Endothelial cell of umbilical vein (primary cell): ENCODE results near the gene PDGFRB. TPM values are rescaled to one million over a fixed set of nuclear protein-coding genes. Genes with fewer than 3 reads are reported as not detected.

Experiments used
- BruUV-seq: library from RNA; stranded (reverse); fragments of 400-500 nt; replicated peaks from 2 replicates; lab custom pipeline; 2021; lab: Mats Ljungman, UMichigan
- CTCF ChIA-PET: fragments of 300-600, 350-600 bp; sonication (Branson Sonifier 250); formaldehyde crosslinking; loops from one replicate; lab custom pipeline; 2021; ENCODE audit warnings: antibody characterized with exemption, inconsistent platforms; lab: Charles Lee
- POLR2A ChIA-PET: fragments of 300-600, 350-600 bp; sonication (Branson Sonifier 250); formaldehyde crosslinking; loops from one replicate; lab custom pipeline; 2021; ENCODE audit warnings: antibody characterized with exemption, inconsistent platforms; lab: Charles Lee
- DNase-seq: peaks from one replicate; pipeline ENCODE4 v3.0.0-alpha.2; 2011; ENCODE audit warnings: low read depth, low spot score
- FAIRE-seq: peaks from 2 replicates; lab custom pipeline; 2011; peaks lifted over from hg19 to GRCh38; lab: Jason Lieb, UNC
- H2AFZ ChIP-seq: 2 replicates; pipeline ENCODE4 v1.6.0; 2012; ENCODE audit warnings: low read depth, low read length, control low read depth, inconsistent platforms
- H3K27ac ChIP-seq: 2 replicates; pipeline ENCODE4 v1.5.1; 2011; ENCODE audit warnings: low read depth, mild to moderate bottlenecking, control low read depth, low read length, moderate library complexity; ENCODE audit not compliant: insufficient read depth
- H3K27me3 ChIP-seq, 2 experiments: 2 replicates each; pipeline versions ENCODE4 v1.6.0 to v1.6.1; 2011; ENCODE audit warnings: low read length in 2 of 2, mixed read lengths in 1 of 2; ENCODE audit not compliant: control insufficient read depth in 2 of 2, insufficient read depth in 2 of 2
- H3K36me3 ChIP-seq, 2 experiments: 2 replicates in 1 of 2; 3 replicates in 1 of 2; pipeline ENCODE4 v1.5.1; 2011; ENCODE audit warnings: low read length in 2 of 2, mild to moderate bottlenecking in 1 of 2, moderate library complexity in 1 of 2; ENCODE audit not compliant: control insufficient read depth in 2 of 2, insufficient read depth in 2 of 2; ENCODE audit errors: extremely low read depth in 1 of 2
- H3K4me1 ChIP-seq: 3 replicates; pipeline ENCODE4 v1.5.1; 2011; ENCODE audit warnings: mild to moderate bottlenecking, low read length; ENCODE audit not compliant: control insufficient read depth, insufficient read depth; ENCODE audit errors: extremely low read depth
- H3K4me2 ChIP-seq: 2 replicates; pipeline ENCODE4 v1.6.1; 2011; ENCODE audit warnings: low read length, control low read depth, mixed read lengths; ENCODE audit not compliant: insufficient read depth
- H3K4me3 ChIP-seq, 3 experiments: fragments of 200-600 bp in 1 of 3; sonication (generic), shearing (Covaris generic) in 1 of 3; replicated peaks in 1 of 3; 2 replicates each; pipeline ENCODE4 v1.5.1; 2011 to 2016; ENCODE audit warnings: control low read depth in 3 of 3, low read length in 3 of 3, mild to moderate bottlenecking in 2 of 3, inconsistent platforms in 1 of 3, low read depth in 1 of 3, moderate library complexity in 1 of 3; ENCODE audit not compliant: insufficient read depth in 1 of 3
- H3K79me2 ChIP-seq: 2 replicates; pipeline ENCODE4 v1.6.0; 2012; ENCODE audit warnings: low read length, inconsistent platforms; ENCODE audit not compliant: control insufficient read depth, insufficient read depth
- H3K9ac ChIP-seq: replicated peaks from 2 replicates; pipeline ENCODE3; 2011; ENCODE audit warnings: low read length, control low read depth; ENCODE audit not compliant: insufficient read depth; ENCODE audit errors: extremely low read depth
- H3K9me1 ChIP-seq: replicated peaks from 3 replicates; pipeline ENCODE4 v1.6.0; 2011; ENCODE audit warnings: mild to moderate bottlenecking, low read length; ENCODE audit not compliant: control insufficient read depth, insufficient read depth; ENCODE audit errors: extremely low read depth
- H3K9me3 ChIP-seq: replicated peaks from 2 replicates; pipeline ENCODE4 v1.5.1; 2012; ENCODE audit warnings: low read length, inconsistent platforms; ENCODE audit not compliant: control insufficient read depth, insufficient read depth
- H4K20me1 ChIP-seq: replicated peaks from 2 replicates; pipeline ENCODE3; 2011; ENCODE audit warnings: mild to moderate bottlenecking, low read length; ENCODE audit not compliant: control insufficient read depth, insufficient read depth; ENCODE audit errors: extremely low read depth
- CTCF ChIP-seq, 2 donors: IDR thresholded peaks; 1 replicate in 1 of 2; 2 replicates in 1 of 2; pipeline ENCODE4 v1.5.1; 2011; ENCODE audit warnings: low read length in 2 of 2, mild to moderate bottlenecking in 2 of 2, moderate library complexity in 2 of 2, control low read depth in 1 of 2, inconsistent platforms in 1 of 2, low read depth in 1 of 2; ENCODE audit not compliant: insufficient read depth in 1 of 2; ENCODE audit errors: extremely low read depth in 1 of 2
- EZH2 ChIP-seq: IDR thresholded peaks from 2 replicates; pipeline ENCODE4 v1.6.1; 2012; ENCODE audit warnings: borderline replicate concordance, low read depth, mild to moderate bottlenecking, moderate library complexity, low read length, inconsistent platforms; ENCODE audit not compliant: severe bottlenecking
- FOS ChIP-seq: IDR thresholded peaks from 2 replicates; pipeline ENCODE4 v1.6.1; 2011; ENCODE audit warnings: mild to moderate bottlenecking, low read length, moderate library complexity, borderline replicate concordance; ENCODE audit not compliant: insufficient read depth
- GATA2 ChIP-seq: IDR thresholded peaks from 2 replicates; pipeline ENCODE4 v1.7.0; 2011; ENCODE audit warnings: low read depth, mild to moderate bottlenecking, moderate library complexity, mixed read lengths, low read length; ENCODE audit not compliant: insufficient read length, insufficient read depth
- JUN ChIP-seq: IDR thresholded peaks from 2 replicates; pipeline ENCODE4 v1.6.1; 2011; ENCODE audit warnings: borderline replicate concordance, low read depth; ENCODE audit not compliant: insufficient read length, insufficient read depth
- MAX ChIP-seq: IDR thresholded peaks from 2 replicates; pipeline ENCODE4 v1.6.1; 2011; ENCODE audit not compliant: insufficient read depth, insufficient read length
- MYC ChIP-seq: IDR thresholded peaks from one replicate; pipeline ENCODE4 v1.6.1; 2011; ENCODE audit warnings: mild to moderate bottlenecking, low read depth, low read length
- POLR2A ChIP-seq: IDR thresholded peaks from 2 replicates; pipeline ENCODE4 v1.6.1; 2012; ENCODE audit warnings: low read depth, mild to moderate bottlenecking, control low read depth, low read length
- POLR2AphosphoS5 ChIP-seq: IDR thresholded peaks from 2 replicates; pipeline ENCODE4 v1.6.1; 2012; ENCODE audit warnings: low read depth, mild to moderate bottlenecking, control low read depth, low read length, moderate library complexity; ENCODE audit not compliant: insufficient read depth
- dilution Hi-C: fragments of 300-500 bp; cut with MboI; formaldehyde crosslinking; loops from one replicate; pipeline ENCODE4 v1.15.0; 2019; ENCODE audit warnings: low sequenced_read_pairs; ENCODE audit not compliant: extremely low pct_ligation_motif_present
- intact Hi-C: fragments of 100-400 bp; cut with micrococcal nuclease; formaldehyde crosslinking; loops from one replicate; pipeline ENCODE4 v1.10.0; 2022
- polyA plus RNA-seq, 4 experiments: library from polyadenylated mRNA; depleted of rRNA in 3 of 4; stranded (reverse) in 3 of 4; unstranded in 1 of 4; fragments of >200 nt; gene quantifications; 2 replicates each; pipeline versions ENCODE4 v1.2.1 to v1.2.3, GENCODE V29; 2011 to 2012; ENCODE audit warnings: missing spikeins in 1 of 4
- total RNA-seq: library from RNA; stranded (reverse); gene quantifications from 2 replicates; pipeline ENCODE4 v1.2.3, GENCODE V29; 2021

Gene PDGFRB
- total and polyA plus RNA-seq, 2 donors (not counting 3 experiments of a cell fraction or from before 2014, with no cell fraction given): 1.4 to 1.7 TPM

DNA sequence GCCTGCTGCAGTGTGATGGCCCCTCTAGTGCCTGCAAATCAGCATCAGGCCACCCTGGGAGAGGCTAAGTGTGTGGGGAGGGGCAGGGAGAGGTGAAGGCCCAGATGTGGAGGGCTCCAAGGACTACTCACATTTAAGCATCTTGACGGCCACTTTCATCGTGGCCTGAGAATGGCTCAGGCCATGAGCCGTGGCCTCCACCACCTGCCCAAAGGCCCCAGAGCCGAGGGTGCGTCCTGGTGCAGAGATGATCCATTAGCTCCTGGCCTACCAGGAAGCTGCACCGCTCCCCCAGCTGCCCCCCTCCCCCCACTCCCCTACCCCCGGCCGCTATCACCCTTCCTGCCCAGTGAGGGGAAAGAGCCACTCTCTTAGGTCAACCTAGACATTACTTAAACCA, 31.0 kb downstream of the PDGFRB start:
- Histone ChIP-seq H3K36me3 (no peaks in the 10 kb centered on the region), H3K4me1 (peaks cover 10% of the 10 kb centered on the region), H3K4me3 (no peak overlapping the region), H3K9me1 (no peaks in the 10 kb centered on the region), H2AFZ (no peak overlapping the region), H3K9me3 (no peaks in the 10 kb centered on the region), H4K20me1 (no peaks in the 10 kb centered on the region), H3K4me2 (no peak overlapping the region), H3K79me2 (no peaks in the 10 kb centered on the region), H3K9ac (no peak overlapping the region), H3K27me3 (no peaks in the 10 kb centered on the region), H3K27ac (no peak overlapping the region)
- CTCF ChIA-PET: interaction anchor here (1.2 kb wide), 1 partner anchor 10 kb away, joined by 3 read pairs; no protein-coding TSS in a partner anchor
- no TSS peak for BruUV-seq
- FAIRE-seq: no peak
- intact Hi-C loops (no loop called here), dilution Hi-C loops (no loop called here)
- DNase-seq: no peak
- TF ChIP-seq POLR2AphosphoS5 (no peak), CTCF (IDR thresholded peaks at IDR 0.05; ENCODE audit: extremely low read depth in 1 of 2, insufficient read depth in 1 of 2, low read depth in 1 of 2, low read length in 2 of 2) (no peak), MYC (no peak), EZH2 (no peak), MAX (no peak), FOS (no peak), JUN (no peak), GATA2 (no peak), POLR2A (no peak)
- POLR2A ChIA-PET: interaction anchor here (0.6 kb wide), 1 partner anchor 14 kb away, joined by 3 read pairs; no protein-coding TSS in a partner anchor
